BLaER1 (cell line): ENCODE measurements around the gene EPOP.
A peak's percentile ranks its signal among the peaks of the same experiment; 100 is the strongest.

Experiments used
- H3K27ac ChIP-seq: shearing (Covaris generic); formaldehyde crosslinking; 2 replicates; pipeline ENCODE4 v1.8.1; 2022
- H3K27me3 ChIP-seq: shearing (Covaris generic); formaldehyde crosslinking; 2 replicates; pipeline ENCODE4 v1.8.1; 2022
- H3K36me3 ChIP-seq: shearing (Covaris generic); formaldehyde crosslinking; 2 replicates; pipeline ENCODE4 v1.8.1; 2022
- H3K4me1 ChIP-seq: shearing (Covaris generic); formaldehyde crosslinking; 2 replicates; pipeline ENCODE4 v1.8.1; 2022
- H3K4me2 ChIP-seq: shearing (Covaris generic); formaldehyde crosslinking; 2 replicates; pipeline ENCODE4 v1.8.1; 2022
- H3K4me3 ChIP-seq: shearing (Covaris generic); formaldehyde crosslinking; 2 replicates; pipeline ENCODE4 v1.8.1; 2022
- H3K9ac ChIP-seq: shearing (Covaris generic); formaldehyde crosslinking; 2 replicates; pipeline ENCODE4 v1.8.1; 2022
- H3K9me3 ChIP-seq: shearing (Covaris generic); formaldehyde crosslinking; 2 replicates; pipeline ENCODE4 v1.8.1; 2022
- H4K20me1 ChIP-seq: shearing (Covaris generic); formaldehyde crosslinking; 2 replicates; pipeline ENCODE4 v1.8.1; 2022
- Cebpa-rat ChIP-seq: shearing (Covaris generic); IDR thresholded peaks from 2 replicates; pipeline ENCODE4 v1.8.1; 2022

EPOP gene

GRCh38 chr17:38713456-38714075 is 38.8 kb upstream of the EPOP start:
- H3K4me1 ChIP-seq = peaks cover 90% of the 10 kb centered on the region
- H3K9ac ChIP-seq = peak overlapping the region; percentile 65; the same call in 1 of the 2 replicates
- H3K27me3 ChIP-seq = no peaks in the 10 kb centered on the region
- H4K20me1 ChIP-seq = peaks cover 29% of the 10 kb centered on the region
- no peaks in the 10 kb centered on the region for H3K9me3 ChIP-seq
- TF ChIP-seq Cebpa-rat = no peak
- peaks cover 82% of the 10 kb centered on the region for H3K36me3 ChIP-seq
- no peak overlapping the region for H3K4me3 ChIP-seq
- peak overlapping the region; percentile 70 for H3K27ac ChIP-seq
- peak overlapping the region; percentile 93 for H3K4me2 ChIP-seq

- Histone ChIP-seq H3K9me3 (no peaks in the 10 kb centered on the region), H3K27me3 (no peaks in the 10 kb centered on the region), H3K4me1 (peaks cover 98% of the 10 kb centered on the region), H3K9ac (peak overlapping the region; percentile 65), H3K36me3 (peaks cover 82% of the 10 kb centered on the region), H3K4me2 (peak overlapping the region; percentile 93), H3K4me3 (peak overlapping the region; percentile 4; the same call in 1 of the 2 replicates), H3K27ac (peak overlapping the region; percentile 70), H4K20me1 (peaks cover 39% of the 10 kb centered on the region)
- no peak for TF ChIP-seq Cebpa-rat
Measured at GRCh38 chr17:38712593-38712992, 37.8 kb upstream of the EPOP start.

DNA sequence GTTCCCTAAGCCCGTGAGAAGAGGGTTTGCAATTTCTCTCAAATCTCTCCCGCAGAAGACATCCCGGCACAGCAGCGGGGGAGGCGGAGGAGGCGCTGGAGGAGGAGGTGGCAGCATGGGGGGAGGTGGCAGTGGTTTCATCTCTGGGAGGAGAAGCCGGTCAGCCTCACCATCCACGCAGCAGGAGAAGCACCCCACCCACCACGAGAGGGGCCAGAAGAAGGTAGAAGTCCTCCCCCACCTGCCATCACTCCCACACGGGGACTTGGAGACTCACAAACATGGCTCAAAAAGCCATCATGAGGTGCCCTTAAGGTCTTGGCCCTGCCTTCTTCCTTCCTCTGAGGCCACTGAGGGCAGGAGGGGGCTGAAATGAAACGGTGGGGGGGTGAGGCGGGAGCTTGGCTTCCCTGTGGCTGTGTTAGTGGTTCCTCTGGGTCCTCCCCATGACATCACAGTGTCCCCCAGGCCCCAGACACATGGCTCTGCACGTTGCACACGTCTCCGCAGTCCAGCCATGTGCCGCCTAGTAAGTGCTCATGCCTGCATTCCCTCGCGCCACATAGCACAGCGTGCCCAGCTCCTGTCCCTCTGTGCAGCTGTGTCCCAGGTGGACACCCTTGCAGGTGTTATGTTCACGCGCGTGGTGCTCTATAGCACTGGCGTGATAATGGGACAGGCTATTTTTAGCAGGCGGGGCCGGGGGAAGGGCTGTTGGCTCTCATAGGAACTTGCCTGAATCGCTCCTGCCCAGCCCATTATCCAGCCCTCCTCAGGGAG is 37.2 kb upstream of the EPOP start:
- TF ChIP-seq Cebpa-rat = no peak
- H3K9ac ChIP-seq = peak overlapping the region; percentile 65
- H3K27me3 ChIP-seq = no peaks in the 10 kb centered on the region
- peaks cover 45% of the 10 kb centered on the region for H4K20me1 ChIP-seq
- H3K4me1 ChIP-seq = peaks cover 98% of the 10 kb centered on the region
- peaks cover 82% of the 10 kb centered on the region for H3K36me3 ChIP-seq
- peak overlapping the region; percentile 61 for H3K4me3 ChIP-seq
- H3K27ac ChIP-seq = peak overlapping the region; percentile 70
- H3K9me3 ChIP-seq = no peaks in the 10 kb centered on the region
- H3K4me2 ChIP-seq = peak overlapping the region; percentile 93

- peaks cover 93% of the 10 kb centered on the region for H3K4me1 ChIP-seq
- H3K9ac ChIP-seq = peak overlapping the region; percentile 65
- peaks cover 55% of the 10 kb centered on the region for H4K20me1 ChIP-seq
- H3K4me2 ChIP-seq = peak overlapping the region; percentile 93
- H3K27me3 ChIP-seq = no peaks in the 10 kb centered on the region
- peak overlapping the region; percentile 61 for H3K4me3 ChIP-seq
- H3K9me3 ChIP-seq = no peaks in the 10 kb centered on the region
- TF ChIP-seq Cebpa-rat = no peak
- peaks cover 73% of the 10 kb centered on the region for H3K36me3 ChIP-seq
- peak overlapping the region; percentile 70 for H3K27ac ChIP-seq
Measured at GRCh38 chr17:38710985-38711384, 36.2 kb upstream of the EPOP start.

- peak overlapping the region; percentile 61 for H3K4me3 ChIP-seq
- H3K4me1 ChIP-seq = peaks cover 91% of the 10 kb centered on the region
- peak overlapping the region; percentile 70 for H3K27ac ChIP-seq
- no peak for TF ChIP-seq Cebpa-rat
- peak overlapping the region; percentile 65 for H3K9ac ChIP-seq
- H3K4me2 ChIP-seq = peak overlapping the region; percentile 93
- peaks cover 56% of the 10 kb centered on the region for H4K20me1 ChIP-seq
- no peaks in the 10 kb centered on the region for H3K9me3 ChIP-seq
- H3K36me3 ChIP-seq = peaks cover 69% of the 10 kb centered on the region
- no peaks in the 10 kb centered on the region for H3K27me3 ChIP-seq
Measured at GRCh38 chr17:38710604-38710962, 35.8 kb upstream of the EPOP start.

DNA sequence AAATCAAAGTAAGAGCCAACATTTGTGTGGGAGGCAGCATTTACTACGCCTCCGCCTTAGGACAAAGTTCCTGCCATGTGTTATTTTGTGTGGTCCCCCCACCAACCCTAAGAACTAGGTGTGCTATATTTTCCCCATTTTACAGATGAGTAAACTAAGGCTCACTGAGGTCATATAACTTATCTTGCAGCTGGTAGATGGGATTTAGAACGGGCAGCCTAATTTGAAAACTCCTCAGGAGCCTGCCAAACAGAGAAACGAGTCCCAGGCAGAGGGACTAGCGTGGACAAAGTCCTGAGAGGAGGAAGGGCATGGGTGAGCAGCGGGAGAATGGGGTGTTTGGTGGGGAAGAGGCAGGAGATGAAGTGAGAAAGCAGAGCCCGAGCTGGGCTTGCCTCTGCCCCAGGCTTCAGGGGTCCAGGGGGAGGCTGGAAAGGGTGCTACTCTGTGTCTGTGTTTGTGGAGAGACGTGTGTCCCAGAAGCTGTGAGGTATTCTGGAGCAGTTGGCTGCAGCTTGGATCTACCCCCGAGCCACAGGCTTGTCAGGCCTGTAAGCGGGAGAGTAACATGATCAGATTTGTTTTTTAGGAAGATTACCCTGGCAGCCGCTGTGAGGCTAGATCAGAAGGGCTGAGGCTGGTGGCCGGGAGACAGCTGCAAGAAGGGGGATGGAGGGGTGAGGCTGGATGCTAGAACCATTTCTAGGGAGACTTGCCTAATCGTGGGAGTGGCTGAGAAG is 35.3 kb upstream of the EPOP start:
- Histone ChIP-seq H3K4me1 (peaks cover 85% of the 10 kb centered on the region), H3K27ac (peak overlapping the region; percentile 70)
- TF ChIP-seq Cebpa-rat = no peak

GRCh38 chr17:38709104-38709820 is 34.5 kb upstream of the EPOP start:
- Histone ChIP-seq H3K4me2 (peak overlapping the region; percentile 93), H3K9ac (peak overlapping the region; percentile 65), H3K4me1 (peaks cover 78% of the 10 kb centered on the region), H3K27ac (peak overlapping the region; percentile 70), H3K9me3 (no peaks in the 10 kb centered on the region), H3K27me3 (no peaks in the 10 kb centered on the region), H4K20me1 (peaks cover 56% of the 10 kb centered on the region), H3K36me3 (peaks cover 56% of the 10 kb centered on the region), H3K4me3 (no peak overlapping the region; the same call in 1 of the 2 replicates)
- TF ChIP-seq Cebpa-rat = no peak

More for the DNA sequence above, 35.3 kb upstream of the EPOP start:
- Histone ChIP-seq H3K9ac (peak overlapping the region; percentile 65), H3K36me3 (peaks cover 64% of the 10 kb centered on the region), H3K4me2 (peak overlapping the region; percentile 93), H3K4me3 (peak overlapping the region; percentile 61), H3K27me3 (no peaks in the 10 kb centered on the region), H4K20me1 (peaks cover 56% of the 10 kb centered on the region), H3K9me3 (no peaks in the 10 kb centered on the region)

DNA sequence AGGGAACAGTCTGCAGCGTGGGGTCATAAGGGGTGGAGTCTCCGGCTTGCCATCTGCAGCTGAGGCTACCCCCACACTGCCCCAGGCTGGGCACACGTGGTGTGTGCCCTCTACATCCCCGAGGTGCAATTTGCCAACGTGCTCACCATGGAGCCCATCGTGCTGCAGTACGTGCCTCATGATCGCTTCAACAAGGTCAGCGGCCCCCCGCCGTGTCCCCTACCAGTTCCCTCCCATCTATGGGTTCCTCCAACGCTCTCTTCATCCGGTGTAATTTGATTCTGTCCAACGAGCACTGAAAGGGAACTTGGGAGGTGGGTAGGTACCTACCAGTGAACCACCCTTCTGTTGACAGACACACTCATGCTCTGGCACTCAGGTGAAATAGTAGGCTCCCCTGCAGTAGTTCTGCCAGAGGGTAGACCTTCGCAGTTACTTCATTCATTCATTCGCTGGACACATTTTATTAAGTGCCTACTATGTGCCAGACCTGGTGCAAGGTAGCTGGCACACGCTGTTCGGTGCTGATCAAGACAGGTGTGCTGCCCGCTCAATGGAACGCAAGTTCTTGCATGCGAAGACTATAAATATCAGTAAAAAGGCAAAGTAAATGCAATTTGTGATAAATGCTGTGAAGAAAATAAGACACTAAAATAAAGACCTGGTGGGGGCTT is 33.1 kb upstream of the EPOP start:
- Histone ChIP-seq H3K27me3 (no peaks in the 10 kb centered on the region), H3K4me1 (peaks cover 72% of the 10 kb centered on the region), H3K4me3 (peak overlapping the region; percentile 97), H4K20me1 (peaks cover 56% of the 10 kb centered on the region), H3K4me2 (peak overlapping the region; percentile 93), H3K36me3 (peaks cover 41% of the 10 kb centered on the region), H3K9me3 (no peaks in the 10 kb centered on the region), H3K27ac (no peak overlapping the region), H3K9ac (peak overlapping the region; percentile 65)
- TF ChIP-seq Cebpa-rat = no peak
